ENCODE results near the gene RIPPLY1.

- TF ChIP-seq POLR2AphosphoS5 (IDR thresholded peaks at IDR 0.05; ENCODE audit: borderline replicate concordance, low read depth, low read length) (no peak), EZH2 (IDR thresholded peaks at IDR 0.05) (no peak), FOXP2 (optimal IDR thresholded peaks at IDR 0.05; ENCODE audit: control extremely low read depth, extremely low read length, insufficient read depth) (no peak)
Observed at GRCh38 chrX:106903856-106904528, 851 bp upstream of the RIPPLY1 start.
